H1 (cell line): ENCODE results near the gene CAPN1. TPM values are rescaled to one million over a fixed set of nuclear protein-coding genes. Genes with fewer than 3 reads are reported as not detected.

Source experiments
- CTCF ChIA-PET: fragments of 300-600 bp; sonication (Branson Sonifier 250); formaldehyde crosslinking; loops from one replicate; lab custom pipeline; 2021; ENCODE audit not compliant: partially characterized antibody; lab: Charles Lee
- POLR2A ChIA-PET: fragments of 300-600 bp; sonication (Branson Sonifier 250); formaldehyde crosslinking; loops from one replicate; lab custom pipeline; 2021; ENCODE audit warnings: inconsistent platforms; ENCODE audit not compliant: partially characterized antibody; lab: Charles Lee
- DNase-seq, 2 experiments: peaks; one replicate each; pipeline versions ENCODE4 v3.0.0 to v3.0.0-alpha.2; 2010 to 2022; ENCODE audit warnings: low spot score in 2 of 2, low read depth in 1 of 2, mixed read lengths in 1 of 2
- FAIRE-seq: peaks from 2 replicates; lab custom pipeline; 2011; peaks lifted over from hg19 to GRCh38; lab: Jason Lieb, UNC
- H2AFZ ChIP-seq: 2 replicates; pipeline ENCODE4 v1.8.1; 2012; ENCODE audit warnings: low read length, inconsistent platforms
- H2AK5ac ChIP-seq: 2 replicates; pipeline ENCODE4 v1.6.1; 2013; ENCODE audit warnings: low read depth, low read length
- H2BK120ac ChIP-seq: replicated peaks from 2 replicates; pipeline ENCODE3; 2013; ENCODE audit warnings: low read depth, low read length, inconsistent platforms
- H2BK12ac ChIP-seq: 2 replicates; pipeline ENCODE4 v1.6.1; 2013; ENCODE audit warnings: low read depth, low read length
- H2BK15ac ChIP-seq: 2 replicates; pipeline ENCODE4 v1.6.1; 2013; ENCODE audit warnings: low read length
- H2BK20ac ChIP-seq: 2 replicates; pipeline ENCODE4 v1.6.1; 2013; ENCODE audit warnings: low read length
- H2BK5ac ChIP-seq: 2 replicates; pipeline ENCODE4 v1.6.1; 2013; ENCODE audit warnings: low read depth, low read length
- H3K14ac ChIP-seq: 2 replicates; pipeline ENCODE4 v1.6.1; 2013; ENCODE audit warnings: inconsistent platforms; ENCODE audit not compliant: insufficient read length
- H3K18ac ChIP-seq: 2 replicates; pipeline ENCODE4 v1.6.1; 2013; ENCODE audit warnings: low read length; ENCODE audit errors: extremely low read depth
- H3K23ac ChIP-seq: 2 replicates; pipeline ENCODE4 v1.6.1; 2013; ENCODE audit warnings: inconsistent platforms; ENCODE audit not compliant: insufficient read length
- H3K23me2 ChIP-seq: 2 replicates; pipeline ENCODE4 v1.6.1; 2013; ENCODE audit warnings: low read depth, low read length
- H3K27ac ChIP-seq: 2 replicates; pipeline ENCODE4 v1.6.1; 2011; ENCODE audit warnings: low read depth, low read length, inconsistent platforms
- H3K27me3 ChIP-seq, 4 experiments: replicated peaks in 1 of 4; 1 replicate in 1 of 4; 2 replicates in 3 of 4; pipeline versions ENCODE4 v1.6.1 to v1.8.1; 2011 to 2013; ENCODE audit warnings: low read length in 3 of 4, mild to moderate bottlenecking in 3 of 4, inconsistent platforms in 2 of 4, mixed read lengths in 2 of 4, moderate library complexity in 1 of 4; ENCODE audit not compliant: control insufficient read depth in 3 of 4, insufficient read depth in 3 of 4; ENCODE audit errors: extremely low read depth in 1 of 4
- H3K36me3 ChIP-seq, 4 experiments: 2 replicates each; pipeline versions ENCODE4 v1.6.1 to v1.8.1; 2011 to 2013; ENCODE audit warnings: mild to moderate bottlenecking in 4 of 4, low read length in 3 of 4, moderate library complexity in 2 of 4, control low read depth in 1 of 4, inconsistent platforms in 1 of 4; ENCODE audit not compliant: insufficient read depth in 4 of 4, control insufficient read depth in 2 of 4
- H3K4ac ChIP-seq: replicated peaks from 2 replicates; pipeline ENCODE3; 2013; ENCODE audit warnings: low read length, low read depth, mixed read lengths, inconsistent platforms; ENCODE audit not compliant: insufficient read length
- H3K4me1 ChIP-seq, 4 experiments: replicated peaks in 1 of 4; 1 replicate in 1 of 4; 2 replicates in 3 of 4; pipeline versions ENCODE4 v1.6.1 to v1.8.1; 2011 to 2013; ENCODE audit warnings: low read length in 3 of 4, inconsistent platforms in 2 of 4, mixed read lengths in 1 of 4; ENCODE audit not compliant: insufficient read depth in 4 of 4, control insufficient read depth in 3 of 4
- H3K4me2 ChIP-seq, 2 experiments: 2 replicates each; pipeline versions ENCODE4 v1.6.1 to v1.8.1; 2011 to 2013; ENCODE audit warnings: low read depth in 2 of 2, low read length in 2 of 2, control low read depth in 1 of 2, inconsistent platforms in 1 of 2, mild to moderate bottlenecking in 1 of 2; ENCODE audit not compliant: insufficient read depth in 1 of 2
- H3K4me3 ChIP-seq, 4 experiments: fragments of 200-600, 300-600 bp in 1 of 4; sonication (generic), shearing (Covaris generic), sonication (Bioruptor Twin) in 1 of 4; 2 replicates each; pipeline versions ENCODE4 v1.5.1 to v1.8.1; 2011 to 2016; ENCODE audit warnings: low read length in 4 of 4, low read depth in 3 of 4, control low read depth in 2 of 4, inconsistent platforms in 2 of 4, mild to moderate bottlenecking in 2 of 4, mixed read lengths in 1 of 4, moderate library complexity in 1 of 4; ENCODE audit not compliant: insufficient read depth in 2 of 4; ENCODE audit errors: extremely low read depth in 1 of 4
- H3K56ac ChIP-seq: replicated peaks from 2 replicates; pipeline ENCODE3; 2013; ENCODE audit warnings: low read depth, mild to moderate bottlenecking, mixed read lengths, low read length, inconsistent platforms; ENCODE audit not compliant: insufficient read length
- H3K79me1 ChIP-seq: 2 replicates; pipeline ENCODE4 v1.6.1; 2013; ENCODE audit warnings: low read depth, low read length, control low read depth
- H3K79me2 ChIP-seq, 2 experiments: 2 replicates each; pipeline versions ENCODE4 v1.6.1 to v1.8.1; 2012 to 2013; ENCODE audit warnings: low read length in 2 of 2, mild to moderate bottlenecking in 2 of 2, inconsistent platforms in 1 of 2; ENCODE audit not compliant: insufficient read depth in 2 of 2, control insufficient read depth in 1 of 2
- H3K9ac ChIP-seq, 4 experiments: replicated peaks in 1 of 4; 1 replicate in 1 of 4; 2 replicates in 3 of 4; pipeline versions ENCODE4 v1.6.1 to v1.8.1; 2011 to 2013; ENCODE audit warnings: low read depth in 3 of 4, low read length in 3 of 4, control low read depth in 2 of 4, mild to moderate bottlenecking in 2 of 4, moderate library complexity in 2 of 4, inconsistent platforms in 1 of 4; ENCODE audit errors: extremely low read depth in 1 of 4
- H3K9me3 ChIP-seq, 2 experiments: 2 replicates each; pipeline versions ENCODE4 v1.6.1 to v1.8.1; 2012 to 2013; ENCODE audit warnings: mild to moderate bottlenecking in 2 of 2, moderate library complexity in 2 of 2, control low read depth in 1 of 2, inconsistent platforms in 1 of 2, low read depth in 1 of 2, low read length in 1 of 2, mixed read lengths in 1 of 2; ENCODE audit not compliant: insufficient read depth in 2 of 2
- H4K20me1 ChIP-seq, 2 experiments: replicated peaks in 1 of 2; 2 replicates each; pipeline versions ENCODE3 to v1.8.1; 2011 to 2013; ENCODE audit warnings: inconsistent platforms in 2 of 2, low read length in 2 of 2, mild to moderate bottlenecking in 1 of 2; ENCODE audit not compliant: insufficient read depth in 2 of 2, control insufficient read depth in 1 of 2
- H4K5ac ChIP-seq: 2 replicates; pipeline ENCODE4 v1.6.1; 2013; ENCODE audit warnings: low read length, low read depth, mixed read lengths, inconsistent platforms; ENCODE audit not compliant: insufficient read length
- H4K8ac ChIP-seq: 2 replicates; pipeline ENCODE4 v1.8.0; 2013; ENCODE audit warnings: mild to moderate bottlenecking, moderate library complexity, low read length, inconsistent platforms; ENCODE audit not compliant: insufficient read depth; ENCODE audit errors: extremely low read depth
- H4K91ac ChIP-seq: replicated peaks from 2 replicates; pipeline ENCODE3; 2013; ENCODE audit warnings: low read length, mixed read lengths, inconsistent platforms; ENCODE audit not compliant: insufficient read length
- CBX8 ChIP-seq: fragments of 300-800, 300-1000 bp; sonication (generic); IDR thresholded peaks from 2 replicates; pipeline ENCODE4 v1.7.1; 2016; ENCODE audit warnings: low read depth, low read length, borderline replicate concordance
- HDAC2 ChIP-seq, 2 experiments: fragments of 300-600 bp in 1 of 2; sonication (generic) in 1 of 2; IDR thresholded peaks; 2 replicates each; pipeline ENCODE4 v1.6.1; 2011 to 2012; ENCODE audit warnings: low read depth in 2 of 2, low read length in 2 of 2, mild to moderate bottlenecking in 2 of 2, moderate library complexity in 2 of 2, borderline replicate concordance in 1 of 2, inconsistent platforms in 1 of 2
- KDM1A ChIP-seq: fragments of 200-600, 300-600 bp; sonication (generic); IDR thresholded peaks from 2 replicates; pipeline ENCODE4 v1.7.1; 2016; ENCODE audit warnings: mild to moderate bottlenecking, low read length, borderline replicate concordance
- MAX ChIP-seq: IDR thresholded peaks from 2 replicates; pipeline ENCODE4 v1.6.1; 2012; ENCODE audit warnings: inconsistent platforms
- POU5F1 ChIP-seq: IDR thresholded peaks from 2 replicates; pipeline ENCODE4 v1.6.1; 2011; ENCODE audit warnings: low read depth, mild to moderate bottlenecking, low read length, moderate library complexity
- RFX5 ChIP-seq: IDR thresholded peaks from 2 replicates; pipeline ENCODE4 v1.6.1; 2011; ENCODE audit warnings: low read depth, low read length, improper control_type of control experiment, borderline replicate concordance
- SP4 ChIP-seq: IDR thresholded peaks from 2 replicates; pipeline ENCODE4 v1.6.1; 2012; ENCODE audit warnings: low read length, inconsistent platforms
- TAF7 ChIP-seq: optimal IDR thresholded peaks from 2 replicates; pipeline ENCODE3; 2011; ENCODE audit warnings: low read depth, mild to moderate bottlenecking, inconsistent platforms, low read length, moderate library complexity, borderline replicate concordance
- TEAD4 ChIP-seq: IDR thresholded peaks from 2 replicates; pipeline ENCODE4 v1.6.1; 2012; ENCODE audit warnings: low read depth, low read length, inconsistent platforms, mixed read lengths
- WGBS, 2 experiments: shearing (Covaris generic) in 1 of 2; methylation state at CpG; one replicate each; pipeline versions ENCODE4 v1.1.6 to v1.1.7; 2013 to 2015; ENCODE audit warnings: low lambda C conversion rate in 2 of 2, mixed read lengths in 2 of 2, inconsistent platforms in 1 of 2, low coverage in 1 of 2, missing lambda C conversion rate in 1 of 2; ENCODE audit not compliant: insufficient replicate concordance in 2 of 2, insufficient coverage in 1 of 2, insufficient read length in 1 of 2; ENCODE audit errors: extremely low coverage in 1 of 2, missing lambda C conversion rate in 1 of 2; 5-methylcytosine and 5-hydroxymethylcytosine counted together
- polyA plus RNA-seq, 7 experiments: library from polyadenylated mRNA; depleted of rRNA in 3 of 7; stranded (reverse) in 5 of 7; unstranded in 2 of 7; fragments of >200 nt in 5 of 7; fragments of 200-250 nt in 2 of 7; gene quantifications; 1 replicate in 5 of 7; 2 replicates in 1 of 7; 4 replicates in 1 of 7; pipeline versions ENCODE4 v1.2.1 to v1.2.3, GENCODE V29; 2011 to 2013; ENCODE audit warnings: missing spikeins in 2 of 7, mixed read lengths in 2 of 7
- total RNA-seq: library from RNA; stranded (reverse); fragmentation: NEBNext Ultra II Directional; extraction: Animal tissue kit (Norgen Biotek cat#: 25700); gene quantifications from 2 replicates; pipeline ENCODE4 v1.2.1, GENCODE V29; 2021

Gene CAPN1
- total and polyA plus RNA-seq, 2 of the 8 experiments (the other 6 are each of a cell fraction or from before 2014, with no cell fraction given) = 194 to 233 TPM

- no peak overlapping the region for H3K4me3 ChIP-seq
- H3K79me1 ChIP-seq = no peaks in the 10 kb centered on the region
- no peak overlapping the region for H3K27ac ChIP-seq
- TF ChIP-seq SP4 (no peak), CBX8 (no peak), POU5F1 (no peak), KDM1A (no peak), MAX (no peak), RFX5 (no peak), TAF7 (no peak), TEAD4 (no peak), HDAC2 (IDR thresholded peaks at IDR 0.05; ENCODE audit: borderline replicate concordance in 1 of 2, low read depth in 2 of 2, low read length in 2 of 2) (no peak)
- TF ChIP-seq, all 59 proteins: peak for 0
- Histone ChIP-seq H3K4me2 (no peak overlapping the region), H3K14ac (no peak overlapping the region), H3K18ac (no peak overlapping the region), H3K27me3 (no peaks in the 10 kb centered on the region), H4K5ac (no peak overlapping the region), H3K36me3 (no peaks in the 10 kb centered on the region), H3K23ac (no peak overlapping the region), H2BK15ac (no peak overlapping the region), H4K8ac (no peak overlapping the region), H3K9me3 (no peaks in the 10 kb centered on the region), H2BK12ac (no peak overlapping the region), H3K4me1 (peaks cover 3 to 12% (median 5%) of the 10 kb centered on the region in 4 experiments; a peak in 5 of 7 replicates), H2BK120ac (no peak overlapping the region), H3K4ac (no peak overlapping the region), H4K20me1 (no peaks in the 10 kb centered on the region), H3K9ac (no peak overlapping the region), H2BK5ac (no peak overlapping the region), H2AFZ (no peak overlapping the region), H2AK5ac (no peak overlapping the region), H4K91ac (no peak overlapping the region), H3K23me2 (no peaks in the 10 kb centered on the region), H3K56ac (no peak overlapping the region), H3K79me2 (no peaks in the 10 kb centered on the region), H2BK20ac (no peak overlapping the region)
- DNase-seq = no peak
- 91% methylated on average over 6 of the region's 6 CpGs; no CpG with 5 or more reads in 1 of the 2 experiments for WGBS, 2 experiments
- CTCF ChIA-PET = interaction anchor here (0.9 to 5.7 kb wide), 6 partner anchors 7 to 87 kb away, joined by 3 to 35 read pairs (median 5); no protein-coding TSS in a partner anchor
- FAIRE-seq = no peak
- POLR2A ChIA-PET = interaction anchor here (0.7 to 6.8 kb wide), 12 partner anchors 8 to 131 kb away, joined by 3 to 54 read pairs (median 6); partner anchors contain the start of genes CAPN1 and TM7SF2
Observed at GRCh38 chr11:65242389-65242788, 60.7 kb downstream of the CAPN1 start.
